B cell (primary cell): ENCODE results near the gene MRPL23. TPM values are rescaled to one million over a fixed set of nuclear protein-coding genes. Genes with fewer than 3 reads are reported as not detected.
A peak's percentile ranks its signal among the peaks of the same experiment; 100 is the strongest.

Experiments used
- ATAC-seq: fragments of 200-7000 bp; cut with Tn5 transposase; one replicate; pipeline ENCODE4 v1.10.0; 2021; ENCODE audit warnings: low read depth, mild to moderate bottlenecking, moderate number of reproducible peaks, moderate library complexity
- CTCF ChIA-PET: fragments of 350-600 bp; sonication (Branson Sonifier 250); formaldehyde crosslinking; loops from one replicate; lab custom pipeline; 2021; ENCODE audit warnings: antibody characterized with exemption, inconsistent platforms; lab: Charles Lee
- POLR2A ChIA-PET: fragments of 350-600 bp; sonication (Branson Sonifier 250); formaldehyde crosslinking; loops from one replicate; lab custom pipeline; 2021; ENCODE audit warnings: antibody characterized with exemption; lab: Charles Lee
- DNase-seq: peaks from one replicate; pipeline ENCODE4 v3.0.0; 2013
- H2AFZ ChIP-seq: 2 replicates; pipeline ENCODE4 v1.6.1; 2012; ENCODE audit warnings: mild to moderate bottlenecking, low read depth, low read length; ENCODE audit not compliant: insufficient read depth, poor library complexity, severe bottlenecking
- H3K27ac ChIP-seq, 2 donors: 1 replicate in 1 of 2; 2 replicates in 1 of 2; pipeline ENCODE4 v1.5.1; 2012 to 2013; ENCODE audit warnings: low read length in 2 of 2, mild to moderate bottlenecking in 2 of 2, moderate library complexity in 1 of 2
- H3K27me3 ChIP-seq, 4 experiments: fragments of 200-600 bp in 1 of 4; sonication (generic) in 1 of 4; replicated peaks in 1 of 4; 1 replicate in 2 of 4; 2 replicates in 2 of 4; pipeline versions ENCODE4 v1.6.1 to v1.7.0; 2013 to 2016; ENCODE audit warnings: low read length in 3 of 4, mild to moderate bottlenecking in 2 of 4, mixed read lengths in 1 of 4, moderate library complexity in 1 of 4; ENCODE audit not compliant: insufficient read depth in 4 of 4, control insufficient read depth in 3 of 4; ENCODE audit errors: control extremely low read depth in 1 of 4
- H3K36me3 ChIP-seq, 2 experiments: replicated peaks in 1 of 2; 1 replicate in 1 of 2; 2 replicates in 1 of 2; pipeline versions ENCODE4 v1.6.1 to v1.7.1; 2013; ENCODE audit warnings: low read length in 1 of 2; ENCODE audit not compliant: insufficient read depth in 2 of 2, control insufficient read depth in 1 of 2; ENCODE audit errors: control extremely low read depth in 1 of 2, extremely low read depth in 1 of 2
- H3K4me1 ChIP-seq, 2 donors: fragments of 200-600 bp in 1 of 2; sonication (generic) in 1 of 2; 1 replicate in 1 of 2; 2 replicates in 1 of 2; pipeline versions ENCODE4 v1.5.1 to v1.6.1; 2013 to 2017; ENCODE audit warnings: low read length in 2 of 2; ENCODE audit not compliant: control insufficient read depth in 2 of 2, insufficient read depth in 2 of 2
- H3K4me2 ChIP-seq: replicated peaks from 2 replicates; pipeline ENCODE3; 2012; ENCODE audit warnings: mild to moderate bottlenecking, low read depth, low read length; ENCODE audit not compliant: poor library complexity, severe bottlenecking
- H3K4me3 ChIP-seq, 5 experiments: fragments of 200-600 bp in 1 of 5; sonication (generic) in 1 of 5; 1 replicate in 3 of 5; 2 replicates in 2 of 5; pipeline versions ENCODE4 v1.5.1 to v1.7.0; 2011 to 2016; ENCODE audit warnings: low read length in 4 of 5, mild to moderate bottlenecking in 4 of 5, low read depth in 2 of 5, control low read depth in 1 of 5, moderate library complexity in 1 of 5; ENCODE audit not compliant: insufficient read depth in 1 of 5; ENCODE audit errors: control extremely low read depth in 1 of 5, extremely low read depth in 1 of 5
- H3K79me2 ChIP-seq: fragments of 200-600 bp; sonication (generic); one replicate; pipeline ENCODE4 v1.6.0; 2016; ENCODE audit warnings: low read length; ENCODE audit not compliant: control insufficient read depth, insufficient read depth
- H3K9ac ChIP-seq: fragments of 200-600 bp; sonication (generic); 2 replicates; pipeline ENCODE4 v1.6.1; 2017; ENCODE audit warnings: mild to moderate bottlenecking, low read length, moderate library complexity
- H3K9me3 ChIP-seq, 3 donors: one replicate each; pipeline versions ENCODE4 v1.6.1 to v1.7.1; 2013; ENCODE audit warnings: low read length in 2 of 3; ENCODE audit not compliant: control insufficient read depth in 2 of 3, insufficient read depth in 1 of 3; ENCODE audit errors: control extremely low read depth in 1 of 3
- H4K20me1 ChIP-seq: 2 replicates; pipeline ENCODE4 v1.6.0; 2012; ENCODE audit warnings: mild to moderate bottlenecking, low read length; ENCODE audit not compliant: insufficient read depth, control insufficient read depth, poor library complexity, severe bottlenecking
- H3K27ac Mint-ChIP-seq: one replicate; pipeline ENCODE4 v1.8.0; 2021; ENCODE audit warnings: mixed read lengths
- H3K27me3 Mint-ChIP-seq: one replicate; pipeline ENCODE4 v1.8.0; 2021; ENCODE audit warnings: mixed read lengths
- H3K4me1 Mint-ChIP-seq: one replicate; pipeline ENCODE4 v1.8.0; 2021; ENCODE audit warnings: mixed read lengths
- H3K4me3 Mint-ChIP-seq: one replicate; pipeline ENCODE4 v1.8.0; 2021; ENCODE audit warnings: mixed read lengths
- H3K9me3 Mint-ChIP-seq: one replicate; pipeline ENCODE4 v1.8.0; 2022; ENCODE audit warnings: mixed read lengths; ENCODE audit not compliant: insufficient read depth
- CTCF ChIP-seq: fragments of 200-600 bp; IDR thresholded peaks from one replicate; pipeline ENCODE4 v1.8.0; 2022; ENCODE audit warnings: antibody characterized with exemption, mild to moderate bottlenecking
- EZH2 ChIP-seq: IDR thresholded peaks from 2 replicates; pipeline ENCODE4 v1.6.1; 2012; ENCODE audit warnings: borderline replicate concordance, low read depth, mild to moderate bottlenecking, moderate library complexity, low read length; ENCODE audit not compliant: insufficient read depth, poor library complexity, severe bottlenecking
- WGBS: methylation state at CpG from one replicate; pipeline ENCODE4 v1.1.5; 2013; ENCODE audit warnings: missing lambda C conversion rate; ENCODE audit not compliant: insufficient coverage; 5-methylcytosine and 5-hydroxymethylcytosine counted together
- intact Hi-C: fragments of 100-400 bp; cut with micrococcal nuclease; formaldehyde crosslinking; loops from one replicate; pipeline ENCODE4 v1.10.0; 2022
- polyA minus RNA-seq: library from RNA; depleted of rRNA, polyadenylated mRNA; stranded (reverse); fragments of >200 nt; gene quantifications from 2 replicates; pipeline ENCODE4 v1.2.3, GENCODE V29; 2012
- polyA plus RNA-seq: library from polyadenylated mRNA; depleted of rRNA; stranded (reverse); fragments of >200 nt; gene quantifications from 2 replicates; pipeline ENCODE4 v1.2.3, GENCODE V29; 2012
- total RNA-seq, 2 donors: library from RNA; stranded (reverse); fragments of 120-200 nt in 1 of 2; gene quantifications; 1 replicate in 1 of 2; 2 replicates in 1 of 2; pipeline versions ENCODE4 v1.2.3 to v1.2.4, GENCODE V29; 2013 to 2022

The MRPL23 gene
- total RNA-seq (44.7 and 47.8 TPM in 2 replicates), polyA plus RNA-seq (63.2 and 64.8 TPM in 2 replicates), polyA minus RNA-seq (33.8 and 82.9 TPM in 2 replicates)
- 33.8 TPM for total RNA-seq (2013)

GRCh38 chr11:1946812-1947484 is at the start of gene MRPL23:
Gene MRPL23, plus strand, starts transcription at chr11:1947332. Its CDS starts 31 bp downstream, at chr11:1947363.
- ChIA-PET CTCF (interaction anchor here (0.7 to 2.3 kb wide), 6 partner anchors 54 to 294 kb away, joined by 3 to 11 read pairs (median 3); partner anchors contain the start of gene SYT8), POLR2A (no interaction called here)
- no peaks in the 10 kb centered on the region for H3K27me3 Mint-ChIP-seq
- H3K79me2 ChIP-seq: no peaks in the 10 kb centered on the region
- no peaks in the 10 kb centered on the region for H3K36me3 ChIP-seq
- no peak within 1 kb of the TSS for H3K4me3 Mint-ChIP-seq
- DNase-seq: no peak
- no peak within 1 kb of the TSS for H2AFZ ChIP-seq
- peak; percentile 93 for ATAC-seq
- no peak within 1 kb of the TSS for H3K27ac Mint-ChIP-seq
- H3K4me1 ChIP-seq: no peaks in the 10 kb centered on the region
- intact Hi-C loops: no loop called here
- no peak within 1 kb of the TSS for H3K27ac ChIP-seq
- WGBS: no CpG with 5 or more reads among the region's 85 CpGs
- H3K4me2 ChIP-seq: no peak within 1 kb of the TSS
- no peaks in the 10 kb centered on the region for H3K4me1 Mint-ChIP-seq
- H3K27me3 ChIP-seq: no peaks in the 10 kb centered on the region
- no peaks in the 10 kb centered on the region for H4K20me1 ChIP-seq
- H3K9me3 Mint-ChIP-seq: no peaks in the 10 kb centered on the region
- TF ChIP-seq CTCF: no peak
- no peak for TF ChIP-seq EZH2
- no peak within 1 kb of the TSS for H3K9ac ChIP-seq
- H3K4me3 ChIP-seq: no peak within 1 kb of the TSS
- no peaks in the 10 kb centered on the region for H3K9me3 ChIP-seq

- no peaks in the 10 kb centered on the region for H3K36me3 ChIP-seq
Measured at GRCh38 chr11:1899090-1899489, 48.0 kb upstream of the MRPL23 start.

More at GRCh38 chr11:1899090-1899489, 48.0 kb upstream of the MRPL23 start:
- no peak overlapping the region for H3K27ac Mint-ChIP-seq
- H3K9me3 ChIP-seq: no peaks in the 10 kb centered on the region
- H3K27me3 Mint-ChIP-seq: peaks cover 6% of the 10 kb centered on the region
- WGBS: 96% methylated on average over 4 of the region's 4 CpGs
- no peak overlapping the region for H3K9ac ChIP-seq
- no peaks in the 10 kb centered on the region for H3K9me3 Mint-ChIP-seq
- DNase-seq (no peak), ATAC-seq (no peak)
- ChIA-PET POLR2A (no interaction called here), CTCF (interaction anchor here (0.9 to 2.8 kb wide), 2 partner anchors 66 to 99 kb away, joined by 3 to 10 read pairs; no protein-coding TSS in a partner anchor)
- intact Hi-C loops: no loop called here
- peaks cover 10 to 14% of the 10 kb centered on the region in 2 donors for H3K4me1 ChIP-seq
- no peak overlapping the region for H3K4me3 Mint-ChIP-seq
- peaks cover 13% of the 10 kb centered on the region for H3K4me1 Mint-ChIP-seq
- no peak overlapping the region for H3K4me3 ChIP-seq
- no peak overlapping the region for H3K27ac ChIP-seq
- H3K79me2 ChIP-seq: no peaks in the 10 kb centered on the region
- no peak for TF ChIP-seq CTCF
- peaks cover 0 to 5% (median 2%) of the 10 kb centered on the region in 4 experiments for H3K27me3 ChIP-seq
- no peak overlapping the region for H3K4me2 ChIP-seq
- no peaks in the 10 kb centered on the region for H4K20me1 ChIP-seq
- no peak overlapping the region for H2AFZ ChIP-seq
